Left ventricle myocardium inferior (tissue), 1 donor: ENCODE measurements around the gene ZNF442. TPM values are rescaled to one million over a fixed set of nuclear protein-coding genes. Genes with fewer than 3 reads are reported as not detected.
"Not testable (repeated sequence)": the region's sequence is repeated elsewhere in the genome, so short reads cannot be mapped to it uniquely, and the experiment has no call there.

ENCODE experiments used
- DNase-seq: peaks from one replicate; pipeline ENCODE4 v3.0.0-alpha.2; 2020
- H3K27ac ChIP-seq: fragments of 200-600 bp; replicated peaks from 2 replicates; pipeline ENCODE4 v1.8.0; 2021
- H3K27me3 ChIP-seq: fragments of 200-600 bp; 2 replicates; pipeline ENCODE4 v1.8.0; 2021; ENCODE audit warnings: low read depth
- H3K36me3 ChIP-seq: fragments of 200-600 bp; 2 replicates; pipeline ENCODE4 v1.8.0; 2021
- H3K4me1 ChIP-seq: fragments of 200-600 bp; 2 replicates; pipeline ENCODE4 v1.8.0; 2021
- H3K4me3 ChIP-seq: fragments of 200-600 bp; 2 replicates; pipeline ENCODE4 v1.8.0; 2021; ENCODE audit warnings: mild to moderate bottlenecking, moderate library complexity
- H3K9me3 ChIP-seq: fragments of 200-600 bp; replicated peaks from 2 replicates; pipeline ENCODE4 v1.8.0; 2021
- intact Hi-C: fragments of 100-400 bp; cut with micrococcal nuclease; formaldehyde crosslinking; loops from one replicate; pipeline ENCODE4 v1.11.0; 2022
- total RNA-seq: library from RNA; stranded (reverse); fragmentation: NEBNext Ultra II Directional; extraction: Animal tissue kit (Norgen Biotek cat#: 25700); gene quantifications from one replicate; pipeline ENCODE4 v1.2.1, GENCODE V29; 2021
- TF ChIP-seq, protein P1 (sequence below): fragments of 200-600 bp; IDR thresholded peaks from 2 replicates; pipeline ENCODE4 v1.8.0; 2021; ENCODE audit warnings: antibody characterized with exemption, mild to moderate bottlenecking, borderline replicate concordance
- donor health status: DM: no; HTN: yes; CAD: no; lungs with severe emphysema.

Gene ZNF442
- total RNA-seq, 1 donor from 2014 or later: 3.4 TPM

DNA sequence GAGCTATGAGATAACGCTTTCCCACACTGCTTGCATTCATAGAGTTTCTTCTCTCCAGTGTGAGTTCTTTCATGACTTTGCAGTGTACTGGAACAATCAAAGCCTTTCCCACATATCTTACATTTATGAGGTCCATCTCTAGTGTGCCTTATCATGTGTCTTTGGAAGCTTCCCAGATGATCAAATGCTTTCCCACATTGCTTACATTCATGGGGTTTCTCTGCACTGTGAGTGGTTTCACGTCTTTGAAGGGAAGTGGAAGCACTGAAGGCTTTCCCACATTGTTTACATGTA, 14.9 kb upstream of the ZNF442 start:
- no peaks in the 10 kb centered on the region for H3K4me1 ChIP-seq
- H3K27ac ChIP-seq: no peak overlapping the region
- intact Hi-C loops: no loop called here
- H3K4me3 ChIP-seq: no peak overlapping the region
- TF ChIP-seq, protein P1, sequence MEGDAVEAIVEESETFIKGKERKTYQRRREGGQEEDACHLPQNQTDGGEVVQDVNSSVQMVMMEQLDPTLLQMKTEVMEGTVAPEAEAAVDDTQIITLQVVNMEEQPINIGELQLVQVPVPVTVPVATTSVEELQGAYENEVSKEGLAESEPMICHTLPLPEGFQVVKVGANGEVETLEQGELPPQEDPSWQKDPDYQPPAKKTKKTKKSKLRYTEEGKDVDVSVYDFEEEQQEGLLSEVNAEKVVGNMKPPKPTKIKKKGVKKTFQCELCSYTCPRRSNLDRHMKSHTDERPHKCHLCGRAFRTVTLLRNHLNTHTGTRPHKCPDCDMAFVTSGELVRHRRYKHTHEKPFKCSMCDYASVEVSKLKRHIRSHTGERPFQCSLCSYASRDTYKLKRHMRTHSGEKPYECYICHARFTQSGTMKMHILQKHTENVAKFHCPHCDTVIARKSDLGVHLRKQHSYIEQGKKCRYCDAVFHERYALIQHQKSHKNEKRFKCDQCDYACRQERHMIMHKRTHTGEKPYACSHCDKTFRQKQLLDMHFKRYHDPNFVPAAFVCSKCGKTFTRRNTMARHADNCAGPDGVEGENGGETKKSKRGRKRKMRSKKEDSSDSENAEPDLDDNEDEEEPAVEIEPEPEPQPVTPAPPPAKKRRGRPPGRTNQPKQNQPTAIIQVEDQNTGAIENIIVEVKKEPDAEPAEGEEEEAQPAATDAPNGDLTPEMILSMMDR: no peak
- peaks cover 61% of the 10 kb centered on the region for H3K36me3 ChIP-seq
- DNase-seq: no peak
- peaks cover 57% of the 10 kb centered on the region for H3K9me3 ChIP-seq
- H3K27me3 ChIP-seq: no peaks in the 10 kb centered on the region

DNA sequence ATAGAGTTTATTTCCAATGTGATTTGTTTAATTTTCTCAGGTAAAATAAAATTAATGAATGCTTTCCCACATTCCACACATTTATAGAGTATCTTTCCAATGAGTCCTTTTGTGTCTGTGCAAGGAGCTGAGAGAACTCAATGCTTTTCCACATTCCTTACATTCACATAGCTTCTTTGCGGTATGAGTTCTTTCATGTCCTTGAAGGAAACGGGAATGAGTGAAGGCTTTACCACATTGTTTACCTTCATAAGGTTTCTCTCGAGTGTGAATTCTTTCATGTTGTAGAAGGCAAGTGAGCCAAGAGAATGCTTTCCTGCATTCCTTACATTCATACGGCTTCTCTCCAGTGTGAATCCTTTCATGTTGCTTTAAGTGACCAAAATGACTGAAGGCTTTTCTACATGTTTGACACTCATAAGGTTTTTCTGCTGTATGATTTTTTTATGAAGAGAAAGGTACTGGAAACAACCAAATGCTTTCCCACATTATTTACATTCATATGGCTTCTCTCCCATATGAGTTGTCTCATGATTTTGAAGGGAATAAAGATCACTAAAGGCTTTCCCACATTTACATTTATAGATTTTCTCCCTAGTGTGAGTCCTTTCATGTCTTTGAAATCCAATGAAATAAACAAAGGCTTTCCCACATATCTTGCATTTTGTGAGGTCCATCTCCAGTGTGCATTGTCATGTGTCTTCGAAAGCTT, 14.4 kb upstream of the ZNF442 start:
- TF ChIP-seq, protein P1: no peak
- no peaks in the 10 kb centered on the region for H3K4me1 ChIP-seq
- peaks cover 57% of the 10 kb centered on the region for H3K9me3 ChIP-seq
- H3K27me3 ChIP-seq: no peaks in the 10 kb centered on the region
- H3K27ac ChIP-seq: no peak overlapping the region
- no peak for DNase-seq
- peaks cover 61% of the 10 kb centered on the region for H3K36me3 ChIP-seq
- no peak overlapping the region for H3K4me3 ChIP-seq
- intact Hi-C loops: no loop called here

DNA sequence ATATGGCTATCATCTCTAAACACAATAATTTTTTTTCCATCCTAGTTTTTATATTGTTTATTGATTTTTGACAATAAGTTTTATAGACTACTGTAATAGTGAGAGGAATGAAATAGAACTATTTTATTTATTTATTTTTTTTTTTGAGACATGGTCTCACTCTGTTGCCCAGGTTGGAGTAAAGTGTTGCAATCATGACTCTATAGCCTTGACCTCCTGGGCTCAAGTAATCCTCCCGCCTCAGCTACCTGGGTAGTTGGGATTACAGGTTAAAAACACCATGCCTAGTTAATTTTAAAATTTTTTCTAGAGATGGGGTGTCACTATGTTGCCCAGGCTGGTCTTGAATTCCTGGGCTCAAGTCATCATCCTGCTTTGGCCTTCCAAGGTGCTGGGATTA, 8.5 kb upstream of the ZNF442 start:
- H3K4me3 ChIP-seq: no peak overlapping the region
- TF ChIP-seq, protein P1: no peak
- peaks cover 21% of the 10 kb centered on the region for H3K9me3 ChIP-seq
- H3K4me1 ChIP-seq: no peaks in the 10 kb centered on the region
- H3K27ac ChIP-seq: no peak overlapping the region
- peaks cover 5% of the 10 kb centered on the region for H3K36me3 ChIP-seq
- no peaks in the 10 kb centered on the region for H3K27me3 ChIP-seq
- intact Hi-C loops: no loop called here
- DNase-seq: no peak

DNA sequence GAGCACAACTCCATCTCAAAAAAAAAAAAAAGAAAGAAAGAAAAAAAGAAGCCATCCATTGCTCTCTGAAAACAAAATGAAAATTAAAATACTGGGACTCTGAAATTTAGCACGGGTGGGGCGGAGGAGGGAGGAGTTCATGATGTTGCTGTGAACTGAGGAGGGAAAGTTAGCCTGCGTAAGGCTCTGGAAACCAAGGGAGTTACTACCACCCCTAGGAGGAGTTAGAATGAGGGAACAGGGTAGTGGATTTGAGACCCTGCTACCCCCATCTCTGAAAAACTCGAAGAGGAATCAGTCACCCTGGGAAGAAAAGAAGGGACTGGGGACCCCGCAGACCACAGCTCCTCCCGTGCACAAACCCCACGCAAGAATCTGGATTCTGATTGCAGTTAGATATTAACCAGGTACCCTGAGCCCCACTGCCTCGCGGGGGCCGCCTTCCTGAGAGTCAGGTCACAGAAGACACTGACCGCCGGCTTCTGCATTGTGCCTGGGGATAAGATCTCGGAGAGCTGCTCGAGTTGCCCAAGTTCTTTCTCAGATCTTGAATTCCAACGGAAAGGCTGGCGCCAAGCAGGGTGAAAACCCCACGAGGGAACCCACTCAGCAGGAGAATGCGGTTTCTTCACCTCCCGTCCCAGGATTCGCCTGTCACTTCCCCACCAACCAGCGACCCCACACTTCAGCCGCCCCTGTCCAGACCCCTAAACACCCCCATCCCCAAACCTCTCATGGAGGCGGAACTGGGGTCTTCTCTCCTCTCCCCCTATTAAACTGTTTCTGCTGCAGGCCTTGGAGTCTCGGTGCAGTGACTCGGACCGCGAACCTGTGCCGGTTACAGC, 870 bp downstream of the ZNF442 start:
- no peaks in the 10 kb centered on the region for H3K36me3 ChIP-seq
- peak overlapping the region; percentile 93 for H3K27ac ChIP-seq
- DNase-seq: peak; percentile 15
- TF ChIP-seq, protein P1: no peak
- intact Hi-C loops: no loop called here
- no peaks in the 10 kb centered on the region for H3K27me3 ChIP-seq
- H3K4me3 ChIP-seq: peak overlapping the region; percentile 97
- peaks cover 27% of the 10 kb centered on the region for H3K4me1 ChIP-seq
- no peaks in the 10 kb centered on the region for H3K9me3 ChIP-seq

DNA sequence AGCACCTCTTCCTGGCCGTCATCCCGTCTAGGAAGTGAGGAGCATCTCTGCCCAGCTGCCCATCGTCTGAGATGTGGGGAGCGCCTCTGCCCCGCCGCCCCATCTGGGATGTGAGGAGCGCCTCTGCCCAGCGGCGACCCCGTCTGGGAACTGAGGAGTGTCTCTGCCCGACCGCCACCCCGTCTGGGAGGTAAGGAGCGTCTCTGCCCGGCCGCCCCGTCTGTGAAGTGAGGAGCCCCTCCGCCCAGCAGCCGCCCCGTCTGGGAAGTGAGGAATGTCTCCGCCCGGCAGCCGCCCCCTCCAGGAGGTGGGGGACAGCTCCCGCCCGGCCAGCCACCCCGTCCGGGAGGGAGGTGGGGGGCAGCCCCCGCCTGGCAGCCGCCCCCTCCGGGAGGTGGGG, 3.2 kb downstream of the ZNF442 start:
- H3K36me3 ChIP-seq: not testable (repeated sequence)

DNA sequence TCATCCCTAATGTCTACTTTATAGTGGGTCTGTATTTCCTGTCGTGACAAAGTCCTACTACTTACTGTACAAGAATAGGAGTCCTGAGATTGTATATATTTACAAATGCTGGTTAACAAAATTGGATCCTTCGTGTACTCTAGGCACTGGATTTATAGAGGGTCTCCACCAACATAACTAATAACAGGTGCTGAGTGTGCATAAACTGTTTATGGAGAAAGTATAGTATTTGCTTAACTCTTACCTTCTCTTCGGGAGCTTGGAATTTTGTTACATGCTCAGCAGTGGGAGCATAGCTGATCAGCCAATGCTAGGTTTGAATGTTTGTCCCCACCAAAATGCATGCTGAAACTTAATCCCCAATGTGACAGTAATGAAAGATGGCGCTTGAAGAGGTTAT, 12.1 kb downstream of the ZNF442 start:
- TF ChIP-seq, protein P1: no peak
- Histone ChIP-seq H3K36me3 (peaks cover 61% of the 10 kb centered on the region), H3K27me3 (no peaks in the 10 kb centered on the region), H3K27ac (no peak overlapping the region), H3K4me1 (no peaks in the 10 kb centered on the region), H3K4me3 (no peak overlapping the region), H3K9me3 (peaks cover 84% of the 10 kb centered on the region)
- intact Hi-C loops: no loop called here
- DNase-seq: no peak

More for the DNA sequence above, 3.2 kb downstream of the ZNF442 start:
- H3K27me3 ChIP-seq, DNase-seq, H3K9me3 ChIP-seq, H3K4me3 ChIP-seq, H3K27ac ChIP-seq, intact Hi-C loops: not testable (repeated sequence)
- peaks cover 27% of the 10 kb centered on the region for H3K4me1 ChIP-seq
